GM18511 (cell line): ENCODE measurements around the gene ZNF391.
"Not testable (repeated sequence)": the region's sequence is repeated elsewhere in the genome, so short reads cannot be mapped to it uniquely, and the experiment has no call there.

Experiments
- ATAC-seq: cut with Tn5 transposase; IDR thresholded peaks from one replicate; pipeline ENCODE4 v1.9.1; 2021; ENCODE audit warnings: mild to moderate bottlenecking, moderate library complexity; ENCODE audit not compliant: unreplicated experiment

The ZNF391 gene

GRCh38 chr6:27422651-27423332 lies 34.2 kb downstream of the ZNF391 start:
- no peak for ATAC-seq

- not testable (repeated sequence) for ATAC-seq
These were observed 36.3 kb downstream of the ZNF391 start for GRCh38 chr6:27424851-27425250.

- no peak for ATAC-seq
These were observed 37.6 kb downstream of the ZNF391 start for GRCh38 chr6:27426045-27426620.

- ATAC-seq, result no peak
These were observed 39.9 kb downstream of the ZNF391 start for GRCh38 chr6:27428502-27428901.

GRCh38 chr6:27428966-27429365 lies 40.4 kb downstream of the ZNF391 start:
- ATAC-seq, result no peak

- no peak for ATAC-seq
These were observed 45.2 kb downstream of the ZNF391 start for GRCh38 chr6:27433714-27434113.

GRCh38 chr6:27439371-27439770 lies 50.8 kb downstream of the ZNF391 start:
- ATAC-seq, result no peak

GRCh38 chr6:27441001-27441400 lies 52.4 kb downstream of the ZNF391 start:
- no peak for ATAC-seq

- no peak for ATAC-seq
These were observed 54.4 kb downstream of the ZNF391 start for GRCh38 chr6:27442932-27443331.

GRCh38 chr6:27448456-27448855 lies 59.9 kb downstream of the ZNF391 start:
- ATAC-seq, result no peak

GRCh38 chr6:27451660-27452390 lies 63.3 kb downstream of the ZNF391 start:
- ATAC-seq, result no peak

- ATAC-seq, result no peak
These were observed 63.9 kb downstream of the ZNF391 start for GRCh38 chr6:27452496-27452897.
